DMS153 treated with DMSO at 0.1 percent for 48 hours (cell line): Measurements from ENCODE around the gene LSM14B.
"Not testable (repeated sequence)": the region's sequence is repeated elsewhere in the genome, so short reads cannot be mapped to it uniquely, and the experiment has no call there.

Source experiments
- DNase-seq: peaks from one replicate; lab custom pipeline; 2025; ENCODE audit not compliant: unreplicated experiment; lab: John Stamatoyannopoulos, UW

The LSM14B gene

DNA sequence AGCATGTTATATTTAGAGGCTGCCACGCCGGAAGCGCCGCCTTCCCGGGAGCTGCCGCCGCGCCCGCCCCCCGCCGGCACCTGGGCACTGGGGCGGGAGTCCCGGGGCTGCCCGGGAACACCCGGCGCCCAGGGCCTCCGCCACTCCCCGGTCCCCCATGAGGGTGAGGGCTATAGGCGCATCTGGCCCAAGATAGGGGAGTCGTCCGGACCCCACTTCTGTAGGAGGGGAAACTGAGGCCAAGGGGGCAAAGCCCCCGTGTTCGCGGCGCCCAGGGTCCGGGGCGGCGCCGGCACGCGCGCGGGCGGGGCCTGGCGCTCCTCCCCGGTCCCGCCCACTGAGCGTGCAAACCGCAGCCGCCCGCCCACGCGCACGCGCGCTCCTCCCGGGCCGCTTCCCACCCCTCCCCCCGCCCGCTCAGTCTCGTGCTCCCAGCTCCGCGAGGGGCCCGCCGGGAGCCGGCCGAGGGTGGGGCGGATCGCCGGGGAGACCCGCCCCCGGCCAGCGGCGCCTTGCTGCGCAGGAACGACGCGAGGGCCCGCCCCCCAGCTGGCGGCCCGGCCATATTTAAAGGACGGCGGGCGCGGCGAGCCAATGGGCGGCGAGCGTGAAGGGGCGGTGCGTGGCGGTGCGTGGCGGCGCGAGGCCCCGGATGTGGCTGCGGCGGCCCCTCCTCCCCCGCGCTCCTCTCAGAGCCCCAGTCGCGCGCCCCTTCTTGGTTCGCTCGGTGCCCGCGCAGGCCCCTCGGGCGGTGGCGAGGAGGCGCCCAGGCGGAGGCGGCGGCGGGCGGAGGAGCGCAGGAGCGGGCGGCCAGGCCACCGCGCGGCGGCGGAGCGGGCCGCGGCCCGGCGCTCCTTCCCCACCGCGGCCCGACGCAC lies at the start of gene LSM14B:
Gene LSM14B, plus strand, starts transcription at position 700 of the 878 bp plus-strand sequence. CDS start 192 bp downstream, outside the sequence.
- DNase-seq: peak; percentile 90

- DNase-seq: no peak
Observed at GRCh38 chr20:62073323-62073722, 49.0 kb upstream of the LSM14B start.

DNA sequence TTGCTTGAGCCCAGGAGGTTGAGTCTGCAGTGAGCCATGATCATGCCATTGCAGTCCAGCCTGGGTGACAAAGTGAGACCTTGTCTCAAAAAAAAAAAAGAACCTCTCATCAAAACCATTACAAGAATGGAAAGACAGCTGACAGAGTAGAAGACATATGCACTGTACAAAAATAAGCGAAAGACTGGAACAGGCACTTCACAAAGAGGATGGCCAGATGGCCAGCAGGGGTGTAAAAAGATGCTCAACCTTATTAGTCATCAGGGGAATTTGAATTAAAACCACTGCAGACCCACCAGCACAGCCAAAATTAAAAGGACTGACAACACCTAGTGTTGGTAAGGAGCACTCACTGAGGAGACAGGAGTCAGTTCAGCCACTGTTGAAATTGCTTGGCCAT lies 43.1 kb upstream of the LSM14B start:
- no peak for DNase-seq

DNA sequence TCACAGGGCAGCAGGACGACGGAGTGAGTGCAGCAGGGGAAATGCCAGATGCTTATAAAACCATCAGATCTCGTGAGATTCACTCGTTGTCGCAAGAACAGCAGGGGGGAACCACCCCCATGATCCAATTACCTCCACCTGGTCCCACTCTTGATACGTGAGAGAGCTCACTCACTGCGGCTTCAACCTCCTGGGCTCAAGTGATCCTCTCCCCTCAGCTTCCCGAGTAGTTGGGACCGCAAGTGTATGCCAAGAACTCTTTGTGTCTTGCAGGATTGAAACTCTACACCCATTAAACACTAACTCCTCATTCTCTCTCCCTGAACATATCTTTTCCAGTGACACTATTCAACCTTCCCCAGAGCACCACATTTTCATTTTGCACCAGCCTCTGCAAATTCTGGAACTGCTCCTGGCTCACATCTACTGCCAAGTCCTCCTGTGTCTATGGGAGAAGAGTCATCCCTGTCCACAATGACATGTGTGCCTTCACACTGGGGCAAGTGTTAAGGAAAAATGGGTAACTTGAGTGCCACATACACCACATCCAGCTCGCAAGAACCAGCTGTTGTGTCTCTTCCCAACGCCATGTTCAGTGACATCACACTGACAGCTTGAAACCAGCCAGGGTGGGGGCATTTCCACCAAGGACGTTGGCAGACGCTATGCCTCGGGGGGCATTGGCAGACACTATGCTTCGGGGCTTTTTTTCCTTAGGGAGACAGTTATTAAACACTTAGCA lies 41.9 kb upstream of the LSM14B start:
- DNase-seq: no peak

DNA sequence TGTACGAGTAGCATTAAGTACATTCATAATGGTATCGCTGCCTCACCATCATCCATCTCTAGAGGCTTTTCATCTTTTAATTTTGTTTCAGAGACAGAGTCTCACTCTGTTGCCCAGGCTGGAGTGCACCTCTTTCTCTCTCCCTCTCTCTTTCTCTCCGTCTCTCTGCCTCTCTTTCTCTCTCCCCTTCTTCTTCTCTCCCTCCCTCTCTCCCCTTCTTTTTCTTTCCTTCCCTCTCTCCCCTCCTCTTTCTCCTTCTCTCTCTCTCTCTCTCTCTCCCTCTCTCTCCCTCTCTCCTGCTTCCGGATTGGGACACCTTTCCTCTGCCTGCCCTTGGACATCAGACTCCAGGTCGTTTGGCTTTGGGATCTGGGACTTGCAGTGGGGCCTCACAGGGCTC lies 39.0 kb upstream of the LSM14B start:
- no peak for DNase-seq

DNA sequence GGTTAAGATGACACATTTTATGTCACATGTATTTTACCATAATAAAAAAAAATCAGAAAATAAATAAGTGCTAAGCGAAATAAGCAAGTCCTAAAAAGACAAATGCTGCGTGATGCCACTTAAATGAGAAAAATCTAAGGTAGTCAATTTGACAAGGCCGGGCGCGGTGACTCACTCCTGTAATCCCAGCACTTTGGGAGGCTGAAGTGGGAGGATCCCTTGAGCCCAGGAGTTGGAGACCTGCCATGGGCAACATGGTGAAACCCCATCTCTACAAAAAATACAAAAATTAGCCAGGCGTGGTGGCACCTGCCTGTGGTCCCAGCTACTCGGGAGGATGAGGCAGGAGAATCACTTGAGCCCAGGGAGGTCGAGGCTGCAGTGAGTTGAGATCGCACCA lies 38.1 kb upstream of the LSM14B start:
- not testable (repeated sequence) for DNase-seq

GRCh38 chr20:62085206-62085605 lies 37.1 kb upstream of the LSM14B start:
- no peak for DNase-seq

GRCh38 chr20:62087227-62087626 lies 35.0 kb upstream of the LSM14B start:
- no peak for DNase-seq

DNA sequence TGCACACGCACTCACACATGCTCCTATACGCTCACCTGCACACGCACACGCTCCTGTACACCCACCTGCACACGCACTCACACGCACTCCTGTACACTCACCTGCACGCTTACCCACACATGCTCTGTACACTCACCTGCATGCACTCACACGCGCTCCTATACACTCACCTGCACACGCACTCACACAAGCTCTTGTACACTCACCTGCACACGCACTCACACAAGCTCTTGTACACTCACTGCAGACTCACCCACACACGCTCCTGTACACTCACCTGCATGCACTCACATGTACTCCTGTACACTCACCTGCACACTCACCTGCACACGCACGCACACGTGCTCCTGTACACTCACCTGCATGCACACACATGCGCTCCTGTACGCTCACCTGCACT lies 34.6 kb upstream of the LSM14B start:
- DNase-seq: no peak

- no peak for DNase-seq
Observed at GRCh38 chr20:62088258-62089127, 33.8 kb upstream of the LSM14B start.

GRCh38 chr20:62089393-62089792 lies 32.9 kb upstream of the LSM14B start:
- no peak for DNase-seq

DNA sequence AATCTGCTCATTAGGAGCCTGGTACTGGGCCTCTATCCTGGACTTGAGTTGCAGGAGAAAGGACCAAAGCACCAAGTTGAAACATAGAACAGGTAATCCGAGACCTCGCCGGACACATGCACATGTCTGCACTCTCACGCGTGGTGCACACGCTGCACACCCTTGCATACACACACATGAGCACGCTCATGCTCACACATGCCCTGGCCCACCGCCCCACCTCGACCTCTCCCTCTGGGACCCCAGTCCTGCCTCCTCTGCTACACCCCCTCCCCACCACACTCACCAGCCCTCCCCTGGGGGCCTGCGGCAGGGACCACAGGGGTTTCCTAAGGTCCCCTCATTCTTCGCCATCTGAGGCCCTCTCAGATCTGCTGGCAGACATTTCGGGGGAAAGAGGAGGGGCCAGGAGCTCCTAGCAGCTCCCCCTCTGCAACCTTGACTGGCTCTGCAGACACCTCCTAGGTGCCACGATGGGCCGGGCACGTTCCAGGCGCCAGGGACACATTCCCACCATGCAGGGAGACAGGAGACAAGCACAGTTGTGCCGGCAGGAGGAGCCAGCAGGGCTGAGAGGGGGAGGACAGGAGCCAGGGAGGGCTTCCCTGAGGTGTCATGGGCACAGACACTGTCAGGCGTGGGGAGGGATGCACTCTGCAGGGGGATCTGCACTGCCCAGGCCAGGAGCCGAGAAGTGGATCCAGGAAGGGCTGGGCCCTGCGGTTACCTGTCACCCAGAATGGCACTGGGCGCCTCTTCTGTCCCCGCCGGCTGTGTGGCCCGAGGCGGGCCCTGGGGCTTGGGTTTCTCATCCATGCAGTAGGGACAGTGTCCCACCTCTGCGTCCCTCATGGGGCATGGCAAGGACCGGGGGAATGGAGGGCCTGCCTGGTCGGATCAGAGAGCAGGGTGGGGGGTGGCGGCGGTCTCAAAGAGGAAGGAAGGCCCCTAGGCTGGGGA lies 25.6 kb upstream of the LSM14B start:
- DNase-seq: no peak

- no peak for DNase-seq
Observed at GRCh38 chr20:62097881-62098407, 24.3 kb upstream of the LSM14B start.

DNA sequence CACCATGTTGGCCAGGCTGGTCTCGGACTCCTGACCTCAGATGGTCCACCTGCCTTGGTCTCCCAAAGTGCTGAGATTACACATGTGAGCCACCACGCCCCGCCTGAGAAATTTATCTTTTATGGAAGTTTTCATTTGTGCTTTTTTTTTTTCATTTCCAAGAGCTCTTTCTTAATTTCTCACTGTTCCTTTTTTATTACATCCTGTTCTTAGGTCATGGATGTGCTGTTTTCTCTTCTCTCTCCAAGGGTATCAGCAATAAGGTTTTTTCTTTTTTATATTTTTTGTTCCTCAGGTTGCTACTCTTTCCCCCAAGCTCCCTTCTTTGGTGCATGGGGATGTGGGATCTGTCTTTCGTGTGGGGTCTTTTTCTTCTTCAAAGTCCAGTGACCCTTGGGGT lies 21.2 kb upstream of the LSM14B start:
- no peak for DNase-seq

DNA sequence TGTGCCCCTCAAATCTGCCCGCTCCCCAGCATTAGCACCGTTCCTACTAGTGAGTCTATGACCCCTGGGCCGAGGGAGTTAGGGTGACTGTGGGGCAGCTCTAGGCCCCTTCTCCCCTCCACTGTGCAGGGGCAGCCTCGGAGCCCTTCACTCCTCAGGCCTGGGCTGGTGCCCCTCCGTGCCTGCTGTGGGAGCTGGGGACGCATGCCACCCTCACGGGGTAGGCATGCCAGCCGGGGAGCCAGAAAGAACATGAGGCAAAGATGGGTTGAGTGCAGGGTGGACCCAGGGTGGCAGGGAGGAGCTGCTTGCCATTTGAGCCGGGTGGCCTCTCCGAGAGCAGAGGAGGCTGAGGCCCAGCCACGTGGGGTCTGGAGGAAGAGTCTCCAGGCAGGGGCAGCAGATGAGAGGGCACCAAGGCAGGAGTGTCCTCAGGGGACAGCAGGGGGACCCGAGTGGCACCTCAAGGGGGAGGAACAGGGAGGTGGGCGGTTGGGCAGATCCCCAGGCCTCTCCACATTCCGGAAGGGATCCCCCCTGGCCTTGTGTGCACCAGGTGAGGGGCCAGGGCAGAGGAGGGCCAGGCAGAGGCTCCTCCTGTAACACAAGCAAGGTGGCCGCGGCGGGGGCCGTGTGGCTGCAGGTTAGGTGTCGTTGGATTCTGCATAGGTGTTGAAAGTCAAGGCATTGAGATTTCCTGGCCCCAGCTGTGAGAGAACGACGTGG lies 18.6 kb upstream of the LSM14B start:
- no peak for DNase-seq

DNA sequence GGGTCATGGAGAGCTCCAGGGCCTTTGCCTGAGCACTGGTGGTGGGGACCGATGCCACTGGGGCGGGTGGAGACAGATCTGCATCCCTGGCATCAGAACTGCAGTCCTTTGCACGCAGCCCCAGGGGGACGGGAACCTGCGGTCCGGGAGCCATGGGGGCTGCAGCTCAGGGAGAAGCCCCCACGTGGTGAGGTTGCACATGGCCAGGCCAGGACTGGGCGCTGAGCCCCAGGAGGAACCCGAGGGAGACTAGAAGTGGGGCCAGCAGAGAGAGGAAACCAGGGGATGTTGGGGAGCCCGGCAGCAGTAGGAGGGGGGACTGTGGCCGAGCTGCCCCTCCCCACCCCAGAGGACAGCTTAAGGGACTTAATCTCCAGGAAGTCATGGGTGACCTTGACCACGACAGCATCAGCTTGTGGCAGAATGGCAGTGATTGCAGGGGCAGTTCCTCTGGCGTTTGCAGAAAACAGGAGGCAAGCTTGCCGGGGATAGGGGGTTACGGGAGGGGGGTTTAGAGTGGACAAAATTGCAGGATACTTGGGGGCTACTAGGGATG lies 18.0 kb upstream of the LSM14B start:
- DNase-seq: no peak

DNA sequence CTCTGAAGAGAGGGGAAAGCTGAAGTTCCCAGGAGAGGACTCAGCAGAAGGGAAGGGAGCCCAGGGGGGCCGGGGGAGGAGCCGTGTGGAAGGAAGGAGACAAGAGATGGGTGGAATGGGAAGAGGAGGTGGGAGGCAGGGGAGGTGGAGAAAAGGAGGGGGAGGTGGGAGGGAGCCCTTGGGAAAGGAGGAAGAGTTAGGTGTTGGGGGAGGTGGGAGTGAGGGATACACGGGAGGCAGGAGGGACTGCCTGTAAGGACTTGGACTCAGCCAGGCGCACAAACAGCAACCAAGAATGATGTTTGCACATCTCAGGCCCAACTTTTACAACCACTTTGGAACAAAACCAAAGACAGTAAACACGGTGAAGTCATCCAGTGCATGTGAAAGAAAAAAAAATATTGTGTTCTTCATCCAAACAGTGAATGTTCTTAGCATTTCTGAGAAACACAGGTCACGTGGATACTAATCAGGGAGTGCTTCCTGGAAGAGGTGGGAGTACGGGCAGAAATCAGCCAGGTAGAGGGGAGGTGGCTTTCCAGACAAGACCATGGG lies 17.4 kb upstream of the LSM14B start:
- DNase-seq: no peak

DNA sequence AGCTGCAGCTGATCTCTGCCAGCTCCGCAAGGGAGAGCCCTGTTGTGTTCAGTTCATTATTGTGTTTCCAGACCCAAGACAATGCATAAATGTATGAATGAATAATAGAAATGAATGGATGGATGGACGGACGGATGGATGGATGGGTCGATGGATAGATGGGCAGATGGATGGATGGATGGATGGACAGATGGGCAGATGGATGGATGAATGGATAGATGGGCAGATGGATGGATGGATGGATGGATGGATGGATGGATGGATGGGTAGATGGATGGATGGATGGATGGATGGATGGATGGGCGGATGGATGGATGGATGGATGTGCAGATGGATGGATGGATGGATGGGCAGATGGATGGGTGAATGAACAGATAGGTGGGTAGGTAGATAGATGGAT lies 16.7 kb upstream of the LSM14B start:
- no peak for DNase-seq

DNA sequence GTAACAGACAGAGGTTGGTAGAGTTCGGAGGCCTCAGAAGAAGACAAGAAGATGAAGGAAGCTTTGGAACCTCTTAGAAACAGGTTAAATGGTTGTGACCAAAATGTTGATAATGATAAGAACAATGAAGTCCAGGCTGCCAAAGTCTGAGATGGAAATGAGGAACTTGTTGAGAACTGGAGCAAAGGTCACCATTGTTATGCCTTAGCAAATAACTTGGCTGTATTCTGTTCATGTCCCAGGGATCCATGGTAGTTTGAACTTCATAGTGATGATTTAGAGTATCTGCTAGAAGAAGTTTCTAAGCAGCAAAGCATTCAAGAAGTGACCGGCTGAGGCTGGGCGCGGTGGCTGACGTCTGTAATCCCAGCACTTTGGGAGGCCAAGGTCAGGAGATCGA lies 11.1 kb upstream of the LSM14B start:
- no peak for DNase-seq
